ENCODE data around the gene TBX19. TPM values are rescaled to one million over a fixed set of nuclear protein-coding genes. Genes with fewer than 3 reads are reported as not detected.

Gene TBX19
- polyA plus RNA-seq, 2 of the 4 experiments (the other 2 are of a cell fraction): 0.98 to 1.7 TPM

DNA sequence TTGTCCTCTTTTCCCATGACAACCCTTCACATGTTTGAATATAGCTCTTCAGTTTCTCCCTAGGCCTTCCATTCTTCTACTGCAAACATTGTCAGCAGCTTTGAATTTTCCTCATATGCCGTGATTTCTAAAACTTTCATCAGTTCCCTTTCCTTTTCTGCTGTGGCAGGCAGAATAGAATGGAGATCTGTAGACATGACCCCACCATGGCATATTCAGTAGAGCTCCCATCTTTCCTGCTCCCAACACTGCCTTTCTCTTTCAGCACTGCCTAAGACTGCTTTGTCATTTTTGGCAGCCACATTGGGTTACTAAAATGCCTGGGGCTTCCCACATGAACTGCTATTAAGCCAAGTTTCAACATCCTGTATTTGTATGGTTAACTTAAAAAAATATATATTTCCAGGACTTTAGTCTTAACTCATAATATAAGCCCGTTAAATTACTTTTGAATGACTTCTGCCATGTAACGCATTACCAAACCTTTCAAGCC lies 60.9 kb downstream of the TBX19 start:
- H3K4me1 ChIP-seq: peaks cover 13% of the 10 kb centered on the region; the same call in 1 of the 3 replicates
- CTCF ChIA-PET: interaction anchor here (0.7 to 4.4 kb wide), 22 partner anchors 8 to 1245 kb away, joined by 3 to 47 read pairs (median 8); partner anchors contain the start of genes F5 and SFT2D2
- H3K9me3 ChIP-seq: no peaks in the 10 kb centered on the region
- DNase-seq (ENCODE audit: low read depth in 1 of 2, low spot score in 1 of 2) (no peak), ATAC-seq (no peak), FAIRE-seq (no peak)
- POLR2A ChIA-PET: no interaction called here
- no peak overlapping the region for H3K4me3 ChIP-seq
- WGBS (ENCODE audit: missing lambda C conversion rate): 80% methylated on average over 3 of the region's 3 CpGs
- H3K4me2 ChIP-seq: no peak overlapping the region
- TF ChIP-seq CEBPB (IDR thresholded peaks at IDR 0.05) (no peak), EHF (CRISPR knock-in tag; IDR thresholded peaks at IDR 0.05) (no peak), KDM5A (IDR thresholded peaks at IDR 0.05) (no peak), NR3C1 (IDR thresholded peaks at IDR 0.05) (no peak), PHF8 (IDR thresholded peaks at IDR 0.05; ENCODE audit: borderline replicate concordance, low read depth) (no peak)
- TF ChIP-seq, protein P1, sequence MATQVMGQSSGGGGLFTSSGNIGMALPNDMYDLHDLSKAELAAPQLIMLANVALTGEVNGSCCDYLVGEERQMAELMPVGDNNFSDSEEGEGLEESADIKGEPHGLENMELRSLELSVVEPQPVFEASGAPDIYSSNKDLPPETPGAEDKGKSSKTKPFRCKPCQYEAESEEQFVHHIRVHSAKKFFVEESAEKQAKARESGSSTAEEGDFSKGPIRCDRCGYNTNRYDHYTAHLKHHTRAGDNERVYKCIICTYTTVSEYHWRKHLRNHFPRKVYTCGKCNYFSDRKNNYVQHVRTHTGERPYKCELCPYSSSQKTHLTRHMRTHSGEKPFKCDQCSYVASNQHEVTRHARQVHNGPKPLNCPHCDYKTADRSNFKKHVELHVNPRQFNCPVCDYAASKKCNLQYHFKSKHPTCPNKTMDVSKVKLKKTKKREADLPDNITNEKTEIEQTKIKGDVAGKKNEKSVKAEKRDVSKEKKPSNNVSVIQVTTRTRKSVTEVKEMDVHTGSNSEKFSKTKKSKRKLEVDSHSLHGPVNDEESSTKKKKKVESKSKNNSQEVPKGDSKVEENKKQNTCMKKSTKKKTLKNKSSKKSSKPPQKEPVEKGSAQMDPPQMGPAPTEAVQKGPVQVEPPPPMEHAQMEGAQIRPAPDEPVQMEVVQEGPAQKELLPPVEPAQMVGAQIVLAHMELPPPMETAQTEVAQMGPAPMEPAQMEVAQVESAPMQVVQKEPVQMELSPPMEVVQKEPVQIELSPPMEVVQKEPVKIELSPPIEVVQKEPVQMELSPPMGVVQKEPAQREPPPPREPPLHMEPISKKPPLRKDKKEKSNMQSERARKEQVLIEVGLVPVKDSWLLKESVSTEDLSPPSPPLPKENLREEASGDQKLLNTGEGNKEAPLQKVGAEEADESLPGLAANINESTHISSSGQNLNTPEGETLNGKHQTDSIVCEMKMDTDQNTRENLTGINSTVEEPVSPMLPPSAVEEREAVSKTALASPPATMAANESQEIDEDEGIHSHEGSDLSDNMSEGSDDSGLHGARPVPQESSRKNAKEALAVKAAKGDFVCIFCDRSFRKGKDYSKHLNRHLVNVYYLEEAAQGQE (IDR thresholded peaks at IDR 0.05): no peak
- TF ChIP-seq, protein P2, sequence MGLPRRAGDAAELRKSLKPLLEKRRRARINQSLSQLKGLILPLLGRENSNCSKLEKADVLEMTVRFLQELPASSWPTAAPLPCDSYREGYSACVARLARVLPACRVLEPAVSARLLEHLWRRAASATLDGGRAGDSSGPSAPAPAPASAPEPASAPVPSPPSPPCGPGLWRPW (IDR thresholded peaks at IDR 0.05): no peak
- H3K27ac ChIP-seq: no peak overlapping the region

DNA sequence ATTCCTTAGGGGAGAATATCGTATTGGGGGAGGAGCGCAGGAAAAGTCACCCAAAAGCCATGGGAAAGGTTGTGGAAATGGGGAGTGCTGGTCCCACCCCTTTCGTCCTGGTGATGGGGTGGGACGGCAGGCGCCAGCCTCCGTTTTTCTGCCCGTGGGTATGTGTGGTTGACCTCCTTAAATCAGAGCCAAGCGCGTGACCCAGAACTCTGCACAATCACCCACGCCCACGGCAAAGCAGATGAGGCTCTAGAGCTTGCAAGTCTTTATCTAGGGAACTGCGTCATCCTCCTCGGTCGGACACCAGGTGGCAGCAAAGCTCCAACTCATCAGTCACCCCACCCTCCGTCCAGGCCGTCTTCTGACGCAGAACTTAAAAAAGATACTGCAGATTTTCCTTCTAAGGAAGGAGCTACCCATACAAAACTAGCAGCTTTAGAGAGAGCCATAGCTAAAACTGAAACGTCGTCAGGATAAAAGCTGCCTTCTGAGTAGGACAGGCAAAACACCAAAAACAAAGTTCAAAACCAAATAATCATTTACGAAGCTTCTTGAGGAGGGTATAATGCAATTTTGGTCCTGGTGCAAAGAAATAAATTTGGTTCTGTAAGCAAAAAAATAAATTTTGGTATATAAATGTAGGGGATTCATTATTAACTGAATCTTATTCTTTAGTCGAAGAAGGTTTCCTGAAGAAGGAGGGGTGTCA lies 62.0 kb downstream of the TBX19 start:
- WGBS (ENCODE audit: missing lambda C conversion rate): 11% methylated on average over 21 of the region's 21 CpGs
- POLR2A ChIA-PET: interaction anchor here (0.5 to 1.8 kb wide), 4 partner anchors 97 to 1026 kb away, joined by 3 to 6 read pairs (median 4); no protein-coding TSS in a partner anchor
- peak; percentile 43 to 88 for DNase-seq (ENCODE audit: low read depth in 1 of 2, low spot score in 1 of 2)
- Histone ChIP-seq H3K4me2 (peak overlapping the region; percentile 80), H3K4me1 (peaks cover 13% of the 10 kb centered on the region; the same call in 1 of the 3 replicates), H3K9me3 (no peaks in the 10 kb centered on the region), H3K4me3 (peak overlapping the region; percentile 32), H3K27ac (peak overlapping the region; percentile 51 to 71)
- FAIRE-seq: no peak
- no peak for TF ChIP-seq FOSL2 (IDR thresholded peaks at IDR 0.05)
- peak; percentile 50 for TF ChIP-seq FOSL2 (CRISPR knock-in tag; IDR thresholded peaks at IDR 0.05)
- TF ChIP-seq RAD21 (conservative IDR thresholded peaks at IDR 0.05 in 1 of 2, IDR thresholded peaks at IDR 0.05 in 1 of 2): peak; percentile 88 to 92
- TF ChIP-seq KDM5A (IDR thresholded peaks at IDR 0.05): no peak
- TF ChIP-seq, protein P3, sequence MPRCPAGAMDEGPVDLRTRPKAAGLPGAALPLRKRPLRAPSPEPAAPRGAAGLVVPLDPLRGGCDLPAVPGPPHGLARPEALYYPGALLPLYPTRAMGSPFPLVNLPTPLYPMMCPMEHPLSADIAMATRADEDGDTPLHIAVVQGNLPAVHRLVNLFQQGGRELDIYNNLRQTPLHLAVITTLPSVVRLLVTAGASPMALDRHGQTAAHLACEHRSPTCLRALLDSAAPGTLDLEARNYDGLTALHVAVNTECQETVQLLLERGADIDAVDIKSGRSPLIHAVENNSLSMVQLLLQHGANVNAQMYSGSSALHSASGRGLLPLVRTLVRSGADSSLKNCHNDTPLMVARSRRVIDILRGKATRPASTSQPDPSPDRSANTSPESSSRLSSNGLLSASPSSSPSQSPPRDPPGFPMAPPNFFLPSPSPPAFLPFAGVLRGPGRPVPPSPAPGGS (IDR thresholded peaks at IDR 0.05): no peak
- peak; percentile 88 for TF ChIP-seq SMC3 (IDR thresholded peaks at IDR 0.05)
- TF ChIP-seq, protein P4, sequence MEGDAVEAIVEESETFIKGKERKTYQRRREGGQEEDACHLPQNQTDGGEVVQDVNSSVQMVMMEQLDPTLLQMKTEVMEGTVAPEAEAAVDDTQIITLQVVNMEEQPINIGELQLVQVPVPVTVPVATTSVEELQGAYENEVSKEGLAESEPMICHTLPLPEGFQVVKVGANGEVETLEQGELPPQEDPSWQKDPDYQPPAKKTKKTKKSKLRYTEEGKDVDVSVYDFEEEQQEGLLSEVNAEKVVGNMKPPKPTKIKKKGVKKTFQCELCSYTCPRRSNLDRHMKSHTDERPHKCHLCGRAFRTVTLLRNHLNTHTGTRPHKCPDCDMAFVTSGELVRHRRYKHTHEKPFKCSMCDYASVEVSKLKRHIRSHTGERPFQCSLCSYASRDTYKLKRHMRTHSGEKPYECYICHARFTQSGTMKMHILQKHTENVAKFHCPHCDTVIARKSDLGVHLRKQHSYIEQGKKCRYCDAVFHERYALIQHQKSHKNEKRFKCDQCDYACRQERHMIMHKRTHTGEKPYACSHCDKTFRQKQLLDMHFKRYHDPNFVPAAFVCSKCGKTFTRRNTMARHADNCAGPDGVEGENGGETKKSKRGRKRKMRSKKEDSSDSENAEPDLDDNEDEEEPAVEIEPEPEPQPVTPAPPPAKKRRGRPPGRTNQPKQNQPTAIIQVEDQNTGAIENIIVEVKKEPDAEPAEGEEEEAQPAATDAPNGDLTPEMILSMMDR (IDR thresholded peaks at IDR 0.05): peak; percentile 84
- peak; percentile 98 to 99 for ATAC-seq
- CTCF ChIA-PET: interaction anchor here (0.6 to 4.4 kb wide), 86 partner anchors 9 to 1244 kb away, joined by 3 to 47 read pairs (median 4); partner anchors contain the start of genes F5 and SFT2D2
